ENCODE measurements around the gene RDM1. TPM values are rescaled to one million over a fixed set of nuclear protein-coding genes. Genes with fewer than 3 reads are reported as not detected.
A peak's percentile ranks its signal among the peaks of the same experiment; 100 is the strongest.
"Not testable (repeated sequence)": the region's sequence is repeated elsewhere in the genome, so short reads cannot be mapped to it uniquely, and the experiment has no call there.

The RDM1 gene
- total RNA-seq, 4 donors from 2014 or later: 0.88 to 1.9 TPM; not detected in 2

DNA sequence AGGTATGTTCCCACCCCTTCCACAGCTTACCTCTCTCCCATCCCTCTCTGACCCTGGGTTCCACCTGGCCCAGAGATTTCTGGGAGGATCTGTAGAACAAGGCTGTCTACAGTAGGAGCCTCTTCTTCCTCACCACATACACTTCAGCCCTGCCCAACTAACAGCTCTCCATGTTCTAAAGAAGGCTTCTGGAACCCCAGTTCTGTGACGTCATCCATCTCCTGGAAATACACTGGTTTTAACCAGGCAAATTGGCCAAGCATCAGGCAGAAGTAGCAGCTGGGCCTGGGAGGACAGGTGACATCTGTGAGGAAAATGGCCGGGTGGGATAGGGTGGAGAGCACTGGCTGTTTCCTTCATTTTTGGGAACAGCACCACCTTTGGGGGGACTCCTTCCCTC, 13.0 kb upstream of the RDM1 start, which contains the start of gene LYZL6:
TSS of gene LYZL6 (minus strand) at position 177 of the 400 bp plus-strand sequence. CDS start 4,357 bp downstream, outside the sequence.
- no peaks in the 10 kb centered on the region for H3K4me1 ChIP-seq
- no peaks in the 10 kb centered on the region for H3K9me3 ChIP-seq
- TF ChIP-seq, protein P1, sequence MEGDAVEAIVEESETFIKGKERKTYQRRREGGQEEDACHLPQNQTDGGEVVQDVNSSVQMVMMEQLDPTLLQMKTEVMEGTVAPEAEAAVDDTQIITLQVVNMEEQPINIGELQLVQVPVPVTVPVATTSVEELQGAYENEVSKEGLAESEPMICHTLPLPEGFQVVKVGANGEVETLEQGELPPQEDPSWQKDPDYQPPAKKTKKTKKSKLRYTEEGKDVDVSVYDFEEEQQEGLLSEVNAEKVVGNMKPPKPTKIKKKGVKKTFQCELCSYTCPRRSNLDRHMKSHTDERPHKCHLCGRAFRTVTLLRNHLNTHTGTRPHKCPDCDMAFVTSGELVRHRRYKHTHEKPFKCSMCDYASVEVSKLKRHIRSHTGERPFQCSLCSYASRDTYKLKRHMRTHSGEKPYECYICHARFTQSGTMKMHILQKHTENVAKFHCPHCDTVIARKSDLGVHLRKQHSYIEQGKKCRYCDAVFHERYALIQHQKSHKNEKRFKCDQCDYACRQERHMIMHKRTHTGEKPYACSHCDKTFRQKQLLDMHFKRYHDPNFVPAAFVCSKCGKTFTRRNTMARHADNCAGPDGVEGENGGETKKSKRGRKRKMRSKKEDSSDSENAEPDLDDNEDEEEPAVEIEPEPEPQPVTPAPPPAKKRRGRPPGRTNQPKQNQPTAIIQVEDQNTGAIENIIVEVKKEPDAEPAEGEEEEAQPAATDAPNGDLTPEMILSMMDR (IDR thresholded peaks at IDR 0.05): no peak
- H3K27me3 ChIP-seq: no peaks in the 10 kb centered on the region
- DNase-seq: no peak
- H3K36me3 ChIP-seq: no peaks in the 10 kb centered on the region
- H3K27ac ChIP-seq: peak within 1 kb of the TSS in 1 of 4 donors; percentile 12
- no peak within 1 kb of the TSS for H3K4me3 ChIP-seq

DNA sequence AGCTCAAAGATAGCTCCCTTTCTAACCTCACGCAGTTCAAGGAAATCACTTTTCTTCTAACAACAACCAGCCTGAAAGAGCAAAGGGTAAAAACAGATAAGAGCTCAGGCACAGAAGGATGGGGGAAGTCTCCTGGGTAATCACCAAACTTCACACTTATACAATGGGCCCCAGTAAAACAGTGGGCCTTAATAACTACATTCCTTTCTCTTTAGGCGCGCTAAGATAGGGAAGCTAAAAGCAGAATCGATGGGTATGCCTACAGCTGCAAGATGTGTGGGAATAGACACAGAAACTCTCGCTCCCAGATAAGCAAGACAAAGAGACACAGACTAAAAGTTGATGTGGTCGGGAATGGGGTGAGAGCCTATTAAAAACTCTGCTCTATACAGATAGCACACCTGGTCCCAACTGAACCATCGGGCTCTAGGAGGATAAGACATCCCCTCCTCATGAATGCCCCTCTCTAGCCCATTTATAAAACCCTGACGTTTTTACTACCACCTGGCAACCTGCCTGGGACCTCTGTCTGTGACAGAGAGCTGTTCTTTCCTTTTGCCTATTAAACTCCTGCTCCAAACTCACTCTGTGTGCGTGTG, 12.1 kb upstream of the RDM1 start:
- H3K4me3 ChIP-seq: no peak overlapping the region
- no peaks in the 10 kb centered on the region for H3K36me3 ChIP-seq
- no peaks in the 10 kb centered on the region for H3K9me3 ChIP-seq
- peak overlapping the region in 1 of 4 donors; percentile 12 for H3K27ac ChIP-seq
- H3K4me1 ChIP-seq: no peaks in the 10 kb centered on the region
- no peak for DNase-seq
- H3K27me3 ChIP-seq: no peaks in the 10 kb centered on the region
- TF ChIP-seq, protein P1 (IDR thresholded peaks at IDR 0.05): no peak
- no peak for TF ChIP-seq POLR2A (IDR thresholded peaks at IDR 0.05)

DNA sequence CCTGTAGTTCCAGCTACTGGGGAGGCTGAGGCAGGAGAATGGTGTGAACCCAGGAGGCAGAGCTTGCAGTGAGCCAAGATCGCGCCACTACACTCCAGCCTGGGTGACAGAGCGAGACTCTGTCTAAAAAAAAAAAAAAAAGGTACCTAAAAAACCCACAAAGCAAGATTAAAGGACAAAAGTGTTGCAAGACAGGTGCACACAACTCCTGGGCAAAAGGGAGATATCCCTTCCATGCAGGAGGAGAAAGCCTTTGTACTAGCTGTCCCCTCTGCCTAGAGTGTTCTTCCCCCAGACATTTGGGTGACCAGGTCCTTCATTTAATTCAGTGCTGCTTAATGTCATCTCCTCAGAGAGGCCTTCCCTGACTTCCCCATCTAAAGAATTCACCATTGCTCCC, 7.9 kb upstream of the RDM1 start:
- H3K27me3 ChIP-seq, H3K27ac ChIP-seq, H3K4me3 ChIP-seq, H3K9me3 ChIP-seq, DNase-seq, H3K36me3 ChIP-seq, H3K4me1 ChIP-seq: not testable (repeated sequence)

DNA sequence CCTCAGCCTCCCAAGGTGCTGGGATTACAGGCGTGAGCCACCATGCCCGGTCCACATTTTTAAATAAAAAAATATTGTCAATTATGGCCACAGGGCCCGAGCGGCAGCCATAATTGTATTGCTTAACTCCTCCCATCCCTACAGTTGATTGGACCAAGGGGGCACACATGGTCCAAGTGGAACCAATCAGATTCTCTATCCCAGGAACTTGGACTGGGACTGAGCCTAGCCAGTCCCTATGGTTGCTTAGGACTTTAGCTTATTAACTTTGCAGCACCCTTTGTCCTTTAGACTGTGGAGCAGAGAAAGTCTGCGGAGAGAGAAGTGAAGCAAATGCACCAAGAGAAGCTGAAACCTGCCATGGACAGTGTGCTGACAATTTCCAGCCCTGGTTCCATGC, 5.5 kb upstream of the RDM1 start:
- Histone ChIP-seq H3K4me1 (no peaks in the 10 kb centered on the region), H3K27me3 (no peaks in the 10 kb centered on the region), H3K9me3 (no peaks in the 10 kb centered on the region), H3K36me3 (no peaks in the 10 kb centered on the region), H3K27ac (no peak overlapping the region), H3K4me3 (no peak overlapping the region)
- no peak for DNase-seq
- no peak for TF ChIP-seq POLR2A (IDR thresholded peaks at IDR 0.05)
- TF ChIP-seq, protein P1 (IDR thresholded peaks at IDR 0.05): no peak

DNA sequence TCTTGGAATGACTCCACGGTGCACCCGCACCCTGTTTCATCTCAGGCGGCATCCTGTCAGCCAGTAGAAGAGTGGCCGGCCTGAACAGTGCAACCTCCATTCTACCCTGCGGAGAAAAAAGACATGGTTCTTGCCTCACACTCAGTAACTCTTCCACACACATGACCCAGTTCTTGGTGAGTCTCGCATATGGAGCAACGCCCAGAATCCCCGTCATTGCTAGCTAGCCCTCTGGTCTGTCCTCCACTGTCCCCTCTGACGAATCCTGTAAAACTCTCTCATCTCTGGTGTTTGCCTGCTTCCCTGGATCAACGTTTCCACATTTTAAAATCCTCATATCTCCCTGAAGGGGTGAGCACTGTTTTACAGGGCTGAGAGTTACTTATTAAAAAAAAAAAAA, 4.2 kb upstream of the RDM1 start:
- Histone ChIP-seq H3K9me3 (no peaks in the 10 kb centered on the region), H3K27ac (no peak overlapping the region), H3K36me3 (no peaks in the 10 kb centered on the region), H3K4me1 (peaks cover 3 to 7% (median 5%) of the 10 kb centered on the region in 4 donors), H3K27me3 (no peaks in the 10 kb centered on the region), H3K4me3 (no peak overlapping the region)
- DNase-seq: no peak
- TF ChIP-seq POLR2A (IDR thresholded peaks at IDR 0.05): no peak
- TF ChIP-seq, protein P1 (IDR thresholded peaks at IDR 0.05): no peak

DNA sequence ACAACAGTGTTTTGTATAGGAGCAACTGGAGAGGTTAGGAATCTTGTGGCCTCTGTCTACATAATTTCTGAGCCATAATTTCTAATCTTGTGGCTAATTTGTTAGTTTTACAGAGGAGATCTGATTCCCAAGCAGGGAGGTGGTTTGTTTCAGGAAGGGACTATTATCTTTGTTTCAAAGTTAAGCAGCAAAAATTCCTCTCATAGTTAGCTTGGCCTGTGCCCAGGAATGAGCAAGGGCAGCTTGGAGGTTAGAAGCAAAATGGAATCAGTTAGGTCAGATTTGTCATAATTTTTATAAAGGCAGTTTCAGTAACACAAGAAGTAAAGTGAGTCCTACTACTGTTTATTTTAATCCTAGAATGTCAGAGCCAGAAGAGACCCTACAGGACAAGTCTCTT, 2.0 kb upstream of the RDM1 start:
- H3K4me1 ChIP-seq: peaks cover 3 to 7% (median 5%) of the 10 kb centered on the region in 4 donors
- no peak for DNase-seq

More for the DNA sequence above, 2.0 kb upstream of the RDM1 start:
- TF ChIP-seq, protein P1 (IDR thresholded peaks at IDR 0.05): no peak
- no peak for TF ChIP-seq POLR2A (IDR thresholded peaks at IDR 0.05)
- H3K36me3 ChIP-seq: no peaks in the 10 kb centered on the region
- H3K27me3 ChIP-seq: no peaks in the 10 kb centered on the region
- H3K4me3 ChIP-seq: no peak overlapping the region
- no peak overlapping the region for H3K27ac ChIP-seq
- H3K9me3 ChIP-seq: no peaks in the 10 kb centered on the region
